Stimulated activated CD4-positive, alpha-beta T cell treated with anti-CD3 and anti-CD28 coated beads, Interleukin-1b, Interleukin-23, amount 100 ng/mL, for 4 hours (primary cell): ENCODE results near the gene CD300E.
"Not testable (repeated sequence)": the region's sequence is repeated elsewhere in the genome, so short reads cannot be mapped to it uniquely, and the experiment has no call there.

Source experiments
- DNase-seq, 2 donors: peaks; one replicate each; pipeline ENCODE4 v3.0.0-alpha.2; 2020; ENCODE audit warnings: low read depth in 2 of 2

The CD300E gene

DNA sequence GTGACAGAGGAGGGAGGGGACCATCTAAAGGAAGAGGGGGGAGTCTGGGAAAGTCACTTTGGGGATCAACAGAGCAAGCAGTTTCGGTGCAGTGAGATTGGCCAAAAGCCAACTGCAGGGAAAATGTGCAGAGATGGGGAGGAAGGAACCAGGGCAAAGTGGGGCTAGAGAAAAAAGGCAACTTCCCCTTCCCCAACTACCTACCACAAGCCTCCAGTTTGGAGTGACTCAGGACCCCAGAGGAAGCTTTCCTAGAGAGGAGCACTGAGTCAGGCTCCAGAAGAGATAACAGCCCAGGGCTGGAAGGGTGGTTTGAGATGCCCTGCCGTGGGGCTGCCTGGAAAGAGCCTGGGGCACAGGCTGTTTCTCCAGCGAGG is 24.5 kb downstream of the CD300E start:
- no peak for DNase-seq

DNA sequence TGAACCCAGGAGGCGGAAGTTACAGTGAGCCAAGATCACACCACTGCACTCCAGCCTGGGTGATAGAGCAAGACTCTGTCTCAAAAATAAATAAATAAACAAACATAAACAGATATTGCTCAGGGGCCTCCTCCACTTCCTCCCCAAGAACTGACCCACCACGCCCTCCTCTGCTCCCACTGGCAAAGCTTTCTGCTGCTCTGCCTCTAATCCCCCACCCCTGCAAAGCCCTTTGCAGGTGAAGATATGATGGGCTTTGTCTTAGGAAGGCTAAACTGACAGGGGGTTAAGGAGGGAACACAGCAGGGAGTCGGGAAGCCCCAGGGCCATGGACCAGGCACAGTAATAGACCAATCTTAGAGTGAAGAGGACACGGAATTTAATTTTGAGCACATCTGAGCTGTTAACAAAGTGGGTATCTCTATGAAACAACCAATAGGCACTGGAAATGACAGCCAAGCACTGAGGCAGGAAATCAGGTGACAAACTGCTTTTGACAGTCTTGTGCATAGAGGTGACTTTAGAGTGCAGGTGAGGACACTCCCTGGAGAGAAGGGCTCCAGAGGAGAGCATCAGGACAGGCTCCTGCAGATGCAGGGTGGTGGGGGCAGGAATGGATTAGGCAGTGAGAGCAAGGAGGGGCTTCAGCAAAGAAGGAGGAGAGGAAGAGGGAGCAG is 25.1 kb downstream of the CD300E start:
- DNase-seq, result no peak

DNA sequence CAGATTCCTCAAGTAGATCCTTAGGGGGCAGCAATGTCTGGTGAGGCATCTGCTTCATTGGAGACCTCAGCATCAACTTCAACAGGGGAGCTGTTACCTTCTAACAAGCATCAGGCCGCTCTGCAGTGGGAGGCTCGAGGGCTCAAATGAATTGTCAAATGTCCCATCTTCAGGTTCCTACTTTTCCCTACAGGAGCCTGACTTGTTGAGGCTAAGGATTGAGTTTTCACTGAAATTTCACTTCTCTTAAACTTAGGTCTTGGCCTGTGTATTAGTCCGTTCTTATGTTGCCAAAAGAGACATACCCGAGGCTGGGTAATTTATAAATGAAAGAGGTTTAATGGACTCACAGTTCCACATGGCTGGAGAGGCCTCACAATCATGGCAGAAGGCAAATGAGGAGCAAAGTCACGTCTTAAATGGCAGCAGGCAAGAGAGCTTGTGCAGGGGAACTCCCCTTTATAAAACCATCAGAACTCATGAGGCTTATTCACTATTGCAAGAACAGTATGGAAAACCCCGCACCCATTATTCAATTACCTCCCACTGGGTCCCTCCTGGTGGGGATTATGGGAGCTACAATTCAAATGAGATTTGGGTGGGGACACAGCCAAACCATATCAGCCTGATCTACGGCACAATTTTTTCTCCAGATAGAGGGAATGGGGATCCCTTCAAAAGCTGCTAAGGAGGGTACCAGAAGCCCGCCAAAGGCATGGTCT is 26.3 kb downstream of the CD300E start:
- DNase-seq, result no peak

DNA sequence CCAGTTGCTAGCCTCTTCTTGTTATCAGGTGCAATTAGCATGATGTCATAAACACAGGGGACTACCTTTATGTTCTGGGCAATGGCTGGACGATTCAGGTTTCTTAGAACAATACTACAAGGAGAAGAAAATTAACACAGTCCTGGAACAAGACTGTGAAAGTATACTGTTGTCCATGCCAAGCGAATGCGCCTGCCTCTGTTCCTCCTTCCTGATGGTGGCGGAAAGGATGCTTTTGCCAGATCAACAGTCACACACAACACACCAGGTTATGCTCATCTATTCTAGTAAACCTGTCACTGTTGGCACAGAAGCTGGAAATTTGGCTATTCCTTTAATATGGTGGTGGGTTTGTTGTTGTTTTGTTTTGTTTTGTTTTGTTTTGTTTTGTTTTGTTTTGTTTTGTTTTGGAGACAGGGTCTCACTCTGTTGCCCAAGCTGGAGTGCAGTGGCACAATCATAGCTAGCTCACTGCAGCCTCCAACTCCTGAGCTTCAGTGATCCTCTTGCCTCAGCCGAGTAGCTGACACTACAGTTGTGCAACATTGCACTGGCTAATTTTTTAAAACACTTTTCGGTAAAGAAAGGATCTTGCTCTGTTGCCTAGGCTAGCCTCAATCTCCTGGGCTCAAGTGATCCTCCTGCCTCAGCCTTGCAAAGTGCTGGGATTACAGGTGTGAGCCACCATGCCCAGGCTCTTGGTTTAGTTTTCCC is 28.3 kb downstream of the CD300E start:
- DNase-seq, result no peak

DNA sequence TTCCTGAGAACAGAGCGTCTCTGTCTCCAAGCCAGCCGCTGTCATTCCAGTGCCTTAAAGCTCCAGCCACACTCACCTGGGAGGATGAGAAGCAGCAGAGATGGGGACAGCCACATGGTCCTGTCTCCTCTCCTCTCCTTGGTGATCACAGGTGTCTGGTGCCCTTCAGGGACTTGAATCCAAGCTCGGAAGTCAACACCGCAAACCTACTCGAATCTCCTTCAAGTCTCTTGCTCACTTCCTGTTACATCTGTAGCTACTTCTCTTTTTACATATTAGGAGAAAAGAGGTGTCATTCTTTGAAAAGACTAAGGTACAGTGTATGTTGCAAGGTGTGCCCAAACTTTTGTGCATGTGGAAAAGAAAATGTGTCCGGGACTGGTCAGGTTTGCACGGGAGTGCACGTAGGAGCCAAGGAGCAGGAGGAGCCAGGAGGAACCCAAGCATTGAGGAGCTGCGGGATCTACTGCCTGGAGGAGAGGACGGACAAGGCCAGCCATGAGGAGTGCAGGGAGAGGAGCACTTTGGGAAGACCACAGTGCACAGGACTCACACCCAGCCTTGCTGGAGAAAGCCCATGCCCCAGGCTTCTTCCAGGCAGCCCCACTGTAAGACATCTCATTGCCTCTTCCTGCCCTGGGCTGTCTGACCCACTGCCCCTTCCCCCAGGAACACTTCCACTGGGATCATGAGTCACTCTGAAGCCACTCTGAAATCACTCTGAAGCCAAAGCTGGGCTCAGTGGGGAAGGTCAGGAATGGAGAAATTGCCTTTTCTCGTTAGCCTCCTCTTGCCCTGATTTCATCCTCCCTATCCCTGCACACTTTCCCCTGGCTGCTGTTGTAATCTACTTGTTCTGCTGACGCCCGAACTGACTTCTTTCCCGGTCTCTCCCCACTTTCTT is 31.2 kb downstream of the CD300E start, which contains the start of gene CD300LD:
CD300LD (minus strand) TSS at position 197 of the 904 bp plus-strand sequence; CDS start at position 116, 81 bp downstream.
- DNase-seq, result no peak

DNA sequence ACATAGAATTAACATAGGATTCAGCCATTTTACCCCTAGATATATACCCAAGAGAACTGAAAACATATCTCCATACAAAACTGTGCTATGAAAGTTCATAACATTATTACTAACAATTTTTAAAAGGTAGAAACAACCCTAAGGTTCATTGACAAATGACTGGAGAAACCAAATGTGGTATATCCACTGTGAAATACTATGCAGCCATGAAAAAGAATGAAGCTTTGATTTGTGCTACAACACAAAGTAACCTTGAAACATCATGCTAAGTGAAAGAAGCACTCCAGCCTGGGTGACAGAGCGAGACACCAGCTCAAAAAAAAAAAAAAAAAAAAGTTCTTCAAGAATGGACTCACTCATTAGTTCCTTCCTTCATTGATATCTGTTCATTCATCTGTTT is 32.0 kb downstream of the CD300E start:
- no peak for DNase-seq

DNA sequence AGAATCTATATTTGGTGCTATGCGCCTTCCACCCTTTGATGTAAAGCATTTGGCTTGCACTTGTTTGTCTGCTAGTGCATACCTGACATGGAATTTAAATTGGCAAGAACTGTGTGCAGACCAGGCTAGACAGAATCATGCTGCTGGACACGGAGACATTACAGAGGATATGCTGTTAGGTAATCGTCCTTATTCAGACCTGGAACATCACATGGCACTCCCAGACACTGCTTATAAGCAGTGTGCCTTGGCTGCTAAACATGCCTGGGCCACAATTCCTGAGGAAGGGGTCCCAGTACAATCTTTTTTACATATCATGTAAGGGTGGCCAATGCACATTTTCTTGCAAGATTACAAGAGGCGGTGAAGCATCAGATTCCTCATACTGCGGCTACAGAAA is 37.8 kb downstream of the CD300E start:
- no peak for DNase-seq

DNA sequence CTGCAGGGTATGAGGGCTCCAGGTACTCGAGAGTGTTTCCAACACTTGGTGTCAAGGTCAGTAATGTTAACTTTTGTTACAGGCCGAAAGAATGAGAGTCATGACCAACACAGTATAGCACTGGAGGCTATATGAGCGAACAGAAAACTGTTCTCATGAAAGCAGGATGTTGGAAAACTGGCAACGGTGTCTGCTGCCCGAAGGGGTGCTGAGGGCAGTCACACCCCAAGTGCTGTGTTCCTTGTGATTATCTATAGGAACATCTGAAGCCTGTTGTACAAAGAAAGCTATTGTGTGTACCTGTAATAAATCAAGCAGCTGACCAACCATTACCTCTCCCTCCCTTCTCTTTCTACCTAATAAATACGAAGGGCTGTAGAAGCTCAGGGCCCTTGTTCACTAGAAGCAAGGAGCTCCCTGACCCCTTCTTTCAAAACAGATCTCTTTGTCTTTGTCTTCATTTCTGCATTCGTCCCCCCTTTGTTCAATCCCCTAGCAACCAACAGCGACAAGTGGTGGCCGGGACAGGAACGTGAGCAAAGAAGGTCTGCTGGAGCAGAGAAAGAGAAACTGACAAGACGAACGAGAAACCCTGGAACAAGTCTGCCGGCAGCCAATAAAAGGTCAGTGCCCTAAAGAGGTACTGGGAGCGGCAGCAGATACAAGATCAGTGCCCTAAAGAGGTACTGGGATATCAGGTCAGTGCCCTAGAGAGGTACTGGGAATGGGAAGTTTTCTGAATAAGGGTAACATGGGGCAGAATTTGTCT is 39.1 kb downstream of the CD300E start:
- DNase-seq, result no peak

DNA sequence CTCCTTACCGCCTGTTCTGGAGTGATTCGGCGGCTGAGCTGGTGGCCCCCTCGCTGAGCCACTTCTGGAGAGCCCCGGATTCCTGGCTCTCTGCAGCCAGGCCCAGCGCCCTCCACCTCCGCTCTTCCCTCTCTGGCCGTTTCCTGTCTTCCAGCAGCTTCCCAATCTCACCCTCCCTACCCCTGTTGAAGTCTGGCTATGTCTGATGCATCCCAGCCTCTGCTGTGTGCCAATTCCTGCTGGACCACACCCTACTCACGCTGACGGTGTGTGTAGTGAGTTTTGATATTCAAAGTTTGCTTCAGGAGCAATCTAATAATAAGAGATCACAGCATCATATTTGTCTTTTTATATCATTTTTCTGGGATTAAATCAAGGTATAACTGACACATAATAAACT is 40.9 kb downstream of the CD300E start:
- no peak for DNase-seq

DNA sequence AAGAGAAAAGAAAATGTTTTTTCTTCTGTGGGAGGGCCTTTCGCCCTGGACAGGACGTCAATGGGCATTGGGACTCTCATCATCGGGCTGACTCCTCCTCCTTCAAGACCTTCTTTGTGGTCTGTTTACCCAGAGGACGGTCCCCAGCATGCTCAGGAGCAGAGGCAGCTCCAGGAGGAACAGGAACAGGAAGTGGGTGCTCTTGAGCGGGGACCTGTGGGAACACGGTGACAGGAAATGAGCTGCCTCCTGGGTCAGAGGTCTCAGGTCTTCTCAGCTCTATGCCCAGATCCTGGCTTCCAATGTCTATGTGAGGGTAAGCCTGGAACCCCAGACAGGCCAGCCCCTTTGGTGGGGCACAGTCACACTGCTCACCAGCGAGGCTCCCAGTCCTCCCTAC is 43.6 kb downstream of the CD300E start:
- DNase-seq, result no peak

DNA sequence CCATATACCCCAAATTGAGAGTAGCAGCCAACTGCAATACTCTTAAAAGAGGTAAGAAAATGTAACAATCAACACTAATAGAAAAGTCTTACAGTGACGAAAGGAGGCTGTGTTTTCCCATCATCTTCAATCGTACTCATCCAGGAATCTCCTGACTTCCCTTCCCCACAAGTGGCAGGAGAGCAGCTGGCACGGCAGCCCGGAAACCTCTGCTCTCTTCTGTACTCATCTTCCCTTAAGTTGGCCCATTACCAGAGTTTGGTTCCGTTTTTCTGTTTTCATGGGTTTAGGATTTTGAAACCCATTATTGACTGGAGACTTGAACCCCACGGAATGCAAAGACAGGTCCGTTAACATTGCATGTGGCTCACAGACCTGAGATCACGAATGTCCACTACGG is 44.6 kb downstream of the CD300E start:
- no peak for DNase-seq

DNA sequence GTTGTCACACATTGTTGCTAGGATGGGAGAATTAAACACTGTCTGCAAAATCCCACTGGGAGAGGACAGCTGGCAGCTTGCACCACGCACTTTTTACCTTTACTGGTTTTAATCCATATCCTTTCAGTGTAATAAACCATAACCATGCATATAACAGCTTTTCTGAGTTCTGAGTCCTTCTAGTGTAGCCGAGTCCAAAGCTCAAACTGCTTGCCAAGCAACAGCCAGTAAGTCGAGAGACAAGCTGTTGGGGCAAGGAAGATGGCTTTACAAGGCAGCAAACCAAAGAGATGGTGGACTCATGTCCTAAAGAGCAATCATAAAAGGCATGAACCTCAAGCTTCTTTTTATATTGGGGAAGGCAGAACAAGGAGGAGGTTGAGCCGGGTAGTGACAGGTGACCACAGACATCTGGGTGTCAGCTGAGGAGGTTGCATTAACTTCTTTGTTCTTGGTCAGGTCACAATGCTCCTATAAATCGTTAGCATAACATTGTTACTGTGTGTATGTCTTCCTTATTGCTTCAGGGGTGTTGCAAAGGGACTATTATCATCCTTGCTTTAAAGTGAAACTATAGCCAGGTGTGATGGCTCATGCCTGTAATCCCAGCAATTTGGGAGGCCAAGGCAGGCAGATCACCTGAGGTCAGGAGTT is 48.9 kb downstream of the CD300E start:
- DNase-seq, result no peak

DNA sequence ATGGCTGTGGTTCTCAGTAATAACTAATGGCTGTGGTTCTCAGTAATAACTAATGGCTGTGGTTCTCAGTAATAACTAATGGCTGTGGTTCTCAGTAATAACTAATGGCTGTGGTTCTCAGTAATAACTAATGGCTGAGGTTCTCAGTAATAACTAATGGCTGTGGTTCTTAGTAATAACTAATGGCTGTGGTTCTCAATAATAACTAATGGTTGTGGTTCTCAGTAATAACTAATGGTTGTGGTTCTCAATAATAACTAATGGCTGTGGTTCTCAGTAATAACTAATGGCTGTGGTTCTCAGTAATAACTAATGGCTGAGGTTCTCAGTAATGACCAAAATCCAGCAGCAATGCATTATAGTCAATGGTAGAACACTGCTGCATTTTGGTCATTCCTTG is 49.9 kb downstream of the CD300E start:
- DNase-seq, result not testable (repeated sequence)

DNA sequence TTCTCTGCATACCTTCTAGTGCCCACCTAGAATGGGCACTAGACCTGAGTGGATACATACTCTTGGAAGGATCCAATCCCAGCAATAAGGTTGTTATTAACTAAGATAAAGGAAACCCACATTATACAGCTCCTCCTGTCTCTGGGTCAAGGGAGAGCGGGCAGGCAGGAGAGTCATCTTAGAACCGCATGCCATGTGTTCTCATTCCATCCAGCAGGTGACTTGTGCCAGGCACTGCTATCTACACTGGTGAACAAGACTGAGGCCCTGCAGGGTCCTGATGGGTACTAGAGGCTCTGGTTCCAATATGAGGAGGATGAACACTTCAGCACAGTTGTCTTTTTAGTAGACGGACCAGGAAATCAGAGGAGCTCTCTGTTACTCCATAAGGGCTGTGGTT is 50.4 kb downstream of the CD300E start:
- no peak for DNase-seq

DNA sequence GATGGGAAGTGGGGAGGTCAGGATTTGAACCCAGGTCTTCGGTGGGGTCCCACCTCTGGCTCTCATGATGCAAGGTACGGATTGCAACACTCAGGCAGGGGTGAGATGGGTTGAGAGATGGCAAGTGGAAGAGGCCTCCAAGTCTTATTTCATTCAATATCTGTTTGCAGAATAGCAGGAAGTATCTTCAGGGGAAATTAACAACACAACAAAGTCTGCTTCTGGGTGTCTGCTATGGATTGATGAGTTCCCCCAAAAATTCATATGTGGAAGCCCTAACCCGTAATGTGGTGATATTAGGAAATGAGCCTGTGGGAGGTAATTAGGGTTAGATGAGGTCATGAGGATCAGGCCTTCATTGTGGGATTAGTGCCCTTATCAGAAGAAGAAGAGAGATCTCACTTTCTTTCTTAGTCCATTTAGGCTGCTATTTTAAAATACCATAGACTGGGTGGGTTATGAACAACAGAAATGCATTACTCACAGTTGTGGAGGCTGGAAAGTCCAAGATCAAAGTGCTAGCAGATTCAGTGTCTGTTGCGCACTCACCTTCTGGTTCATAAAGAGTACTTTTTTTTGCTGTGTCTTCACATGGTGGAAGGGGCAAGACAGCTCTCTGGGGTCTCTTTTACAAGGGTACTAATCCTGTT is 51.8 kb downstream of the CD300E start:
- DNase-seq, result no peak

DNA sequence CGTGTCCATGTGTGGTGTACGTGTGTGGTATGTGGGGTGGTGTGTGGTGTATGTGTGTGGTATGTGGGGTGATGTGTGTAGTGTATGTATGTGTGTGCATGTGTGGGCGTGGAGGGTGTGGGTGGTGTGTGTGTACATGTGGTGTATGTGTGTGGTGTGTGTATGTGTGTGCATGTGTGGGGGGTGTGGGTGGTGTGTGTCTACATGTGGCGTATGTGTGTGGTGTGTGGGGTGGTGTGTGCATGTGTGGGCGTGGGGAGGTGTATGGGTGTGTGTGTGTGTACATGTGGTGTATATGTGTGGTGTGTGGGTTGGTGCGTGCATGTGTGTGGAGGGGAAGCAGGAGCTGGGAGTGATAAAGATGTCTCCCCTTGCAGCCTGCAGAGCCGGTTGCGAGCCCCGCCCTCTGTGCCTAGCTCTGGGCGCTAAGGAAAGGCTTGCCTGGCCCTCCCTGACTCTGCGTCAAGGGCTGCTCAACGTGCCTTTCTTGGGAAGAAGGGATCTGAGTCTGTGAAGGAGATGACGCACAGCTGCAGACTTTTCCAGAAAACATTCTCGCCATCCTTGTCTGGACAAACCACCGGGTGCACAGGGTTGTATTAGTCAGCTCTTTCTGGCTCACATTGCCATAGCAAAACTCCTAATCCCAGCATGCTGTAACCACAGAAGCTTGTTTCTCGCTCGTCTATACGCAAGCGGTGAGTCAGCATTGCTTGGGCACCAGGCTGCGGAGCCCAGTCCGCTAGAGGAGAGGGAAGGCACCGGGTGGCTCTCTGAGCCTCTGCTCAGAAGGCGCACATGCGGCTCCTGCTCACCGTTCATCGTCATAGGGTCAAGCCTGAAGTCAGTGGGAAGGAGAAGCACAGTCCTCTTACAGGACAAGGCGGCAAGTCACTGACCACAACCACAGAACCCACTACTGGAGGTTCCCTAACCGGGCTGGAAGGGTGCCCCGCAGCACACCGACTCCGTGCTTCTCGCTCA is 54.2 kb downstream of the CD300E start:
- no peak for DNase-seq

DNA sequence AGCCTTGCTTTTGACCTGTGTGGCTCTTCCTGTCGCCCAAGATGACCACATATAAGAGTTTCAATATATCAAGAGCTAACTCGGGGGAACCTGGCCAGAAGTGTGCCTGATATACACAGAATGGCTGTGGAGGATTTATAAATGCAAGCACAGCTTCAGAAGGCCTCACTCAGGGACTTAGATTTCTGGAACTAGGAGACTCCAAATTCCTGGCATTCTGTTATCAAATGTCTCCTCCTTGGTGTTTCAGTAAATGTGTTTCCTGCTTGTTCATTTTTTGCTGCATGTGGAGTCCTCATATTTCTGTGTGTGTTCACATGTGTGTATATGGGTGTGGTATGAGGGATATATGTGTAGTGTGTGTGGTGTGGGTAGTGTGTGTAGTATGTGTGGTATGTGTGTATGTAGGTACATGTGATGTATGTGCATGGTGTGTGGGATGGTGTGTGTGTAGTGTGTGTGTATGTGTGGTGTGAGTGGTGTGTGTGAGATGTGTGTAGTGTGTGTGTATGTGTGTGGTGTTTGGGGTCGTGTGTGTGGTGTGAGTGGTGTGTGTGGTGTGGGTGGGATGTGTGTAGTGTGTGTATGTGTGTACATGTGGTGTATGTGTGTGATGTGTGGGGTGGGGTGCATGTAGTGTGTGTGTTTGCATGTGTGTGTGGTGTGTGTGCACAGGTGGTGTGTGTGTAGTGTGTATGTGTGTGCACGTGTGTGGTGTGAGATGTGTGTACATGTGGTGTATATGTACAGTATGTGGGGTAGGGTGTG is 55.2 kb downstream of the CD300E start:
- DNase-seq, result no peak

DNA sequence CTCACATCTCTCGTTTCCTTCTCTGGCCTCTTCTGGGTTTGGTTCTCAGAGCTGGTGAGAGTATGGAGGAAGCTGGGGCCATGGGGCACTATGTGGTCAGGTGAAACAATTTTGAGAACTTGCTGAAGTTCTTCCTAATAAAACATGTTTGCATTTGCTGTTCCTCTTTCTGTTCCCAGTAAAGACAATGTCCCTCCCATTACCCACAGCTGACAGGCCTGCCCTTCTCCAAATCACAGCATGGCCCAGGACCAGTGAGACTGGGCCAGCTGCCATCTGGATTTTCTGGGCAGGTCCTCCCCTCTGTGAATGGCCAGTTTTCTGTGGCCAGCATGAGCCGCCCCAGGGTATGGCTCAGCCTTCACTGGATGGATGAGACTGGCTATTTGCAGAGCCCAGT is 56.1 kb downstream of the CD300E start, which contains the start of gene CD300H:
CD300H (minus strand) TSS at position 113 of the 400 bp plus-strand sequence.
- DNase-seq, result no peak
